Caco-2 (cell line): Measurements from ENCODE around the gene PLEKHA8. TPM values are rescaled to one million over a fixed set of nuclear protein-coding genes. Genes with fewer than 3 reads are reported as not detected.

Experiments used
- BruUV-seq: library from RNA; stranded (reverse); fragments of 400-500 nt; replicated peaks from 2 replicates; lab custom pipeline; 2021; lab: Mats Ljungman, UMichigan
- CTCF ChIA-PET: fragments of 300-600 bp; sonication (Branson Sonifier 250); formaldehyde crosslinking; loops from one replicate; lab custom pipeline; 2022; ENCODE audit warnings: antibody characterized with exemption; lab: Charles Lee
- POLR2A ChIA-PET: fragments of 300-600 bp; sonication (Branson Sonifier 250); formaldehyde crosslinking; loops from one replicate; lab custom pipeline; 2022; ENCODE audit warnings: antibody characterized with exemption; lab: Charles Lee
- DNase-seq, 2 experiments: peaks; one replicate each; pipeline versions ENCODE4 v3.0.0 to v3.0.0-alpha.2; 2020 to 2022
- H3K27me3 ChIP-seq: replicated peaks from 2 replicates; pipeline ENCODE4 v1.6.0; 2011; ENCODE audit warnings: low read length; ENCODE audit not compliant: control insufficient read depth, insufficient read depth
- H3K36me3 ChIP-seq: 2 replicates; pipeline ENCODE4 v1.5.1; 2011; ENCODE audit warnings: low read length; ENCODE audit not compliant: control insufficient read depth, insufficient read depth
- H3K4me1 ChIP-seq: fragments of 250-450 bp; sonication (Bioruptor Pico); 2 replicates; pipeline ENCODE4 v1.5.1; 2020; ENCODE audit warnings: mild to moderate bottlenecking
- H3K4me3 ChIP-seq: 2 replicates; pipeline ENCODE4 v1.5.1; 2011; ENCODE audit warnings: low read depth, mild to moderate bottlenecking, control low read depth, low read length
- H3K9me3 ChIP-seq: fragments of 250-450 bp; sonication (Bioruptor Pico); 2 replicates; pipeline ENCODE4 v1.5.1; 2020; ENCODE audit warnings: mild to moderate bottlenecking, moderate library complexity
- H3K27ac Mint-ChIP-seq: one replicate; pipeline ENCODE4 v1.8.0; 2022; ENCODE audit warnings: mixed read lengths; ENCODE audit not compliant: unreplicated experiment
- H3K27me3 Mint-ChIP-seq: one replicate; pipeline ENCODE4 v1.8.0; 2022; ENCODE audit warnings: mixed read lengths; ENCODE audit not compliant: insufficient read depth, unreplicated experiment
- H3K36me3 Mint-ChIP-seq: one replicate; pipeline ENCODE4 v1.8.0; 2022; ENCODE audit warnings: mild to moderate bottlenecking, mixed read lengths; ENCODE audit not compliant: insufficient read depth, unreplicated experiment
- H3K4me1 Mint-ChIP-seq: one replicate; pipeline ENCODE4 v1.8.0; 2022; ENCODE audit warnings: low read depth, mixed read lengths; ENCODE audit not compliant: unreplicated experiment
- H3K4me3 Mint-ChIP-seq: one replicate; pipeline ENCODE4 v1.8.0; 2022; ENCODE audit warnings: mild to moderate bottlenecking, moderate library complexity, mixed read lengths; ENCODE audit not compliant: unreplicated experiment
- H3K9me3 Mint-ChIP-seq: one replicate; pipeline ENCODE4 v1.8.0; 2022; ENCODE audit warnings: mixed read lengths; ENCODE audit not compliant: unreplicated experiment
- intact Hi-C: fragments of 100-400 bp; cut with micrococcal nuclease; formaldehyde crosslinking; loops from one replicate; pipeline ENCODE4 v1.10.0; 2022; ENCODE audit not compliant: unreplicated experiment
- total RNA-seq: library from RNA; stranded (reverse); gene quantifications from 2 replicates; pipeline ENCODE4 v1.2.3, GENCODE V29; 2022
- TF ChIP-seq, protein P1 (sequence below), 2 experiments: fragments of 200-600 bp in 1 of 2; IDR thresholded peaks; 1 replicate in 1 of 2; 2 replicates in 1 of 2; pipeline versions ENCODE4 v1.5.1 to v1.8.0; 2011 to 2022; ENCODE audit warnings: antibody characterized with exemption in 1 of 2, control low read depth in 1 of 2, inconsistent platforms in 1 of 2, low read depth in 1 of 2, low read length in 1 of 2, mild to moderate bottlenecking in 1 of 2, moderate library complexity in 1 of 2; ENCODE audit not compliant: insufficient read depth in 1 of 2, severe bottlenecking in 1 of 2, unreplicated experiment in 1 of 2

Gene PLEKHA8
- total RNA-seq, 1 experiment from 2014 or later = 32.5 TPM

DNA sequence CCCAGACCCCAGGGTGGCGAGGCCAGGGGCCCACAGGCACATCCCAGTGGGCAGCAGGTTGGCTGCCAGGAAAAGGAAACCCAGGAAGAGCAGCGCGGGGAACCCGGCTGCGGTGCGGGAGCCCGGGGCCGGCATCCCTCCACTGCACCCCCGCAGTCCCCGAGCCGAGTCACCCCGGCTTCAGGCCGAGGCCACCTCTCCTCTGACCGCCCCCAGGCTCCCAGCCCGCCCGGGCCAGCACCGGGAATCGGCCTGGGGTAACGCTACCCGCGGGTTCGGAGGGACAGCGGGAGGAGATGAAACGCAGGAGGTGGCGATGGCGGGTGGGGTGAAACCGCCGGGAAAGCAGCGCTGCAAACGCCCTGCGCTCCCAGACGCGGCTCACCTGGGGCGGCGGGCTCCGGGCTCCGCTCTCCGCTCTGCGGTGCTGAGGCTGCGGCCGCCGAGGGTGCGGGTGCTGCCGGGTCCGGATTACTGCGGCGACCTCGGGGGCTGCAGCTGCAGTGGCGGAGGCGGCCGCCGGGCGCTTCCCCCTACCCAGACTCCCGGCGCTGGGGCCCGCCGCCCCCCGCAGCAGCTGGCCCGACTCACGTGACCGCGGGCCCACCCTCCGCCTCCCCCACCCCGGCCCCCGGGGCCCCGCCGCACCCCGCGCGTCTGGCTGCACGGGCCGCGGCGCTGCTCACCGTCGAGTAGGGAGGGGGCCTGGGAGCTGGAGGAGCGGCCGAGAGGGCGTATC lies 38.8 kb upstream of the PLEKHA8 start, which contains the start of gene SCRN1:
Gene SCRN1, minus strand, starts transcription at position 545 of the 739 bp plus-strand sequence. CDS start 20,734 bp downstream, outside the sequence.
- intact Hi-C loops = no loop called here
- BruUV-seq = no TSS peak
- CTCF ChIA-PET = interaction anchor here (0.6 kb wide), 2 partner anchors 17 to 37 kb away, joined by 4 to 5 read pairs; no protein-coding TSS in a partner anchor

DNA sequence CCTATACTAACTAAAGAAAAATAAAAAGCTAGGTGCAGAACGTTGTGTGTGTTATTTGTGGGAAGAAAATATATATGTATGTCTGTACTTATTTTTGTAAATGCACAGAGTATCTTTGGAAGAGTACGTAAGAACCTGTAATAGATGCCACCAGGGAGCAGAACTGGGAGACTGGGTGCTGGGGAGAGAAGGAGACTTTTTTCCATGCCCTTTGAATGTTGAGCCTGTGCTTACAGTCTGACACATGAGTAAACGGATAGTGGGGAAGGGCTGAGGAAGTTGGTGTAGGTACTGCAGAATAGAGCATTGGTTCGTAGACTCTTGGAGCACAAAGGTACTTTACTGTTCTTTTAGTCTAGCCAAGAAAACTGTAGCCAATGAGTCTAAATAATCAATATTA lies 37.3 kb upstream of the PLEKHA8 start:
- Mint-ChIP-seq H3K4me3 (peak overlapping the region; percentile 79), H3K36me3 (peaks cover 20% of the 10 kb centered on the region), H3K27ac (peak overlapping the region; percentile 82), H3K9me3 (no peaks in the 10 kb centered on the region), H3K4me1 (peaks cover 32% of the 10 kb centered on the region), H3K27me3 (no peaks in the 10 kb centered on the region)
- Histone ChIP-seq H3K36me3 (no peaks in the 10 kb centered on the region), H3K4me3 (no peak overlapping the region), H3K9me3 (no peaks in the 10 kb centered on the region), H3K27me3 (no peaks in the 10 kb centered on the region), H3K4me1 (peaks cover 14% of the 10 kb centered on the region)
- TF ChIP-seq, protein P1, sequence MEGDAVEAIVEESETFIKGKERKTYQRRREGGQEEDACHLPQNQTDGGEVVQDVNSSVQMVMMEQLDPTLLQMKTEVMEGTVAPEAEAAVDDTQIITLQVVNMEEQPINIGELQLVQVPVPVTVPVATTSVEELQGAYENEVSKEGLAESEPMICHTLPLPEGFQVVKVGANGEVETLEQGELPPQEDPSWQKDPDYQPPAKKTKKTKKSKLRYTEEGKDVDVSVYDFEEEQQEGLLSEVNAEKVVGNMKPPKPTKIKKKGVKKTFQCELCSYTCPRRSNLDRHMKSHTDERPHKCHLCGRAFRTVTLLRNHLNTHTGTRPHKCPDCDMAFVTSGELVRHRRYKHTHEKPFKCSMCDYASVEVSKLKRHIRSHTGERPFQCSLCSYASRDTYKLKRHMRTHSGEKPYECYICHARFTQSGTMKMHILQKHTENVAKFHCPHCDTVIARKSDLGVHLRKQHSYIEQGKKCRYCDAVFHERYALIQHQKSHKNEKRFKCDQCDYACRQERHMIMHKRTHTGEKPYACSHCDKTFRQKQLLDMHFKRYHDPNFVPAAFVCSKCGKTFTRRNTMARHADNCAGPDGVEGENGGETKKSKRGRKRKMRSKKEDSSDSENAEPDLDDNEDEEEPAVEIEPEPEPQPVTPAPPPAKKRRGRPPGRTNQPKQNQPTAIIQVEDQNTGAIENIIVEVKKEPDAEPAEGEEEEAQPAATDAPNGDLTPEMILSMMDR (IDR thresholded peaks at IDR 0.05; ENCODE audit: insufficient read depth in 1 of 2, low read depth in 1 of 2, low read length in 1 of 2, severe bottlenecking in 1 of 2, unreplicated experiment in 1 of 2) = no peak
- POLR2A ChIA-PET = interaction anchor here (0.6 kb wide), 1 partner anchor 18 kb away, joined by 4 read pairs; no protein-coding TSS in a partner anchor
- BruUV-seq = no TSS peak
- intact Hi-C loops = no loop called here
- no peak for DNase-seq
- CTCF ChIA-PET = interaction anchor here (0.6 kb wide), 1 partner anchor 18 kb away, joined by 4 read pairs; no protein-coding TSS in a partner anchor

More for the DNA sequence above, 38.8 kb upstream of the PLEKHA8 start, which contains the start of gene SCRN1:
- peaks cover 26% of the 10 kb centered on the region for H3K36me3 Mint-ChIP-seq
- POLR2A ChIA-PET = interaction anchor here (0.6 kb wide), 1 partner anchor 21 kb away, joined by 3 read pairs; no protein-coding TSS in a partner anchor
- H3K4me3 Mint-ChIP-seq = peak within 1 kb of the TSS; percentile 79
- peak within 1 kb of the TSS; percentile 100 for H3K4me3 ChIP-seq
- no peaks in the 10 kb centered on the region for H3K9me3 ChIP-seq
- peaks cover 39% of the 10 kb centered on the region for H3K4me1 Mint-ChIP-seq
- DNase-seq = peak; percentile 65 to 77
- H3K4me1 ChIP-seq = peaks cover 14% of the 10 kb centered on the region
- H3K27me3 Mint-ChIP-seq = no peaks in the 10 kb centered on the region
- H3K27me3 ChIP-seq = no peaks in the 10 kb centered on the region
- no peaks in the 10 kb centered on the region; the same call in 1 of the 2 replicates for H3K36me3 ChIP-seq
- no peaks in the 10 kb centered on the region for H3K9me3 Mint-ChIP-seq
- TF ChIP-seq, protein P1 (IDR thresholded peaks at IDR 0.05; ENCODE audit: insufficient read depth in 1 of 2, low read depth in 1 of 2, low read length in 1 of 2, severe bottlenecking in 1 of 2, unreplicated experiment in 1 of 2) = no peak
- H3K27ac Mint-ChIP-seq = peak within 1 kb of the TSS; percentile 88

DNA sequence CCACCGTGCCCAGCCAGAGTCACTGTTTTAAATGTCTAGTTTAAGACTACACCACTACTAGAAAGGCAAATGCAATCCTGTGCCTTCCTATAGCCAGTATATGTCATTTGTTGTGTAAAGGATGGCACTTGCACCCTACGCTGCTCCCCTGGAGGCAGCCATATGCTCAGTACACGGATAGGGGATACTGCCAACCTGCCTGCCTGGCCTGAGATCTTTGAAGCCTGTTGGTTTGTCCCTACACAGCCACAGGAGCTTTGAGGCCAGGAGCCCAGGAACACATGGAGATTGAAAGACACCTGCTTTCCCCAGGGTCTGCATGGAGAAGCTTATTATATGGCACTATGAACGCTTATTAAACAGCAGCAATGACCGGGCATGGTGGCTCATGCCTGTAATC lies 36.3 kb upstream of the PLEKHA8 start:
- Mint-ChIP-seq H3K4me3 (no peak overlapping the region), H3K27ac (no peak overlapping the region), H3K9me3 (peaks cover 10% of the 10 kb centered on the region), H3K4me1 (peaks cover 29% of the 10 kb centered on the region), H3K36me3 (peaks cover 17% of the 10 kb centered on the region), H3K27me3 (no peaks in the 10 kb centered on the region)
- H3K36me3 ChIP-seq = no peaks in the 10 kb centered on the region
- no peak overlapping the region for H3K4me3 ChIP-seq
- 0 out of 2 replicates have a peak, but pooled peaks cover 3% of the 10 kb centered on the region for H3K9me3 ChIP-seq
- no peaks in the 10 kb centered on the region for H3K27me3 ChIP-seq
- POLR2A ChIA-PET = no interaction called here
- intact Hi-C loops = no loop called here
- no peak for DNase-seq
- H3K4me1 ChIP-seq = peaks cover 11% of the 10 kb centered on the region
- CTCF ChIA-PET = no interaction called here
- BruUV-seq = no TSS peak
- TF ChIP-seq, protein P1 (IDR thresholded peaks at IDR 0.05; ENCODE audit: insufficient read depth in 1 of 2, low read depth in 1 of 2, low read length in 1 of 2, severe bottlenecking in 1 of 2, unreplicated experiment in 1 of 2) = no peak
